ENCODE measurements around the gene KRT2. TPM values are rescaled to one million over a fixed set of nuclear protein-coding genes. Genes with fewer than 3 reads are reported as not detected.

KRT2 gene
- total RNA-seq, 1 experiment from 2014 or later: not detected

DNA sequence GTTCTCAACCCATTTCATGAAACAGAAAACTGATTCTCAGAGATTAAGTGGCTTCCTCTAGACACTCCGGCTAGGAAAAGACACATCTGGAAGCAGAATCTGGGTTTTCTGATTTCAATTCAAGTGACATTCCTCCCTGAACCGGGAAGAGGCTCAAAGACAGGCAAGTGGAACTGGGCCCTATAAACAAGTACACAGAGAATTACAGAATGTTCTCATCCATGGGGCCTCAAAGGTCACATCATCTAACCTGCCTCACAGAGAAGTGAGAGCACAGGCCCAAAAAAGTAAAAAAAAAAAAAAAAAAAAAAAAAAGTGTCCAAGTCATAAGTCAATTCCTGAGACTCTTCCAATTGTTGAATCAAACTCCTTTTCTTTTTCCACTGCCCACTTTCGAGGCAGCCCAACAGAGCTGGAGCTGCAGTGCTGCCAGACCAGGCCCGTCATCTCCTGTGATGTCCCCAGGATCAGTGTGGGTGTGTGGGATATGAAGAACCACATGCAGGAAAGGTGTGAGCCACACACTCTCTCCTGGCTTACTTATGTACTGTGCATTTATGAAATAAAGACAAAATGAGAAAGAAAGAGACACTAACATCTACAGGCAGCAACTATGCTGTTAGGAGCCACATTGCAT is 31.0 kb upstream of the KRT2 start:
- Mint-ChIP-seq H3K4me3 (no peak overlapping the region), H3K9me3 (no peaks in the 10 kb centered on the region), H3K27me3 (ENCODE audit: low read depth) (peaks cover 14% of the 10 kb centered on the region; the same call in 1 of the 2 replicates), H3K4me1 (peaks cover 4% of the 10 kb centered on the region; the same call in 1 of the 2 replicates), H3K36me3 (no peaks in the 10 kb centered on the region), H3K27ac (no peak overlapping the region)
- CTCF ChIA-PET: no interaction called here
- TF ChIP-seq ZNF232 (CRISPR knock-in tag; IDR thresholded peaks at IDR 0.05) (no peak), GABPB1 (CRISPR knock-in tag; IDR thresholded peaks at IDR 0.05) (no peak), FOXJ3 (CRISPR knock-in tag; IDR thresholded peaks at IDR 0.05; ENCODE audit: borderline replicate concordance) (no peak), IRF2 (CRISPR knock-in tag; IDR thresholded peaks at IDR 0.05; ENCODE audit: borderline replicate concordance, low read depth) (no peak), NR1H2 (CRISPR knock-in tag; IDR thresholded peaks at IDR 0.05) (no peak), ZNF317 (CRISPR knock-in tag; IDR thresholded peaks at IDR 0.05; ENCODE audit: borderline replicate concordance, low read depth) (no peak), ZBTB21 (CRISPR knock-in tag; IDR thresholded peaks at IDR 0.05; ENCODE audit: borderline replicate concordance) (no peak), ETV6 (CRISPR knock-in tag; IDR thresholded peaks at IDR 0.05) (no peak), SMAD3 (CRISPR knock-in tag; IDR thresholded peaks at IDR 0.05; ENCODE audit: borderline replicate concordance) (no peak), ZNF423 (CRISPR knock-in tag; IDR thresholded peaks at IDR 0.05) (no peak), MXD4 (CRISPR knock-in tag; IDR thresholded peaks at IDR 0.05; ENCODE audit: borderline replicate concordance) (no peak), OVOL2 (CRISPR knock-in tag; IDR thresholded peaks at IDR 0.05; ENCODE audit: borderline replicate concordance) (no peak)
- TF ChIP-seq, protein P1, sequence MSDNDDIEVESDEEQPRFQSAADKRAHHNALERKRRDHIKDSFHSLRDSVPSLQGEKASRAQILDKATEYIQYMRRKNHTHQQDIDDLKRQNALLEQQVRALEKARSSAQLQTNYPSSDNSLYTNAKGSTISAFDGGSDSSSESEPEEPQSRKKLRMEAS (CRISPR knock-in tag; IDR thresholded peaks at IDR 0.05): no peak
- TF ChIP-seq, protein P2, sequence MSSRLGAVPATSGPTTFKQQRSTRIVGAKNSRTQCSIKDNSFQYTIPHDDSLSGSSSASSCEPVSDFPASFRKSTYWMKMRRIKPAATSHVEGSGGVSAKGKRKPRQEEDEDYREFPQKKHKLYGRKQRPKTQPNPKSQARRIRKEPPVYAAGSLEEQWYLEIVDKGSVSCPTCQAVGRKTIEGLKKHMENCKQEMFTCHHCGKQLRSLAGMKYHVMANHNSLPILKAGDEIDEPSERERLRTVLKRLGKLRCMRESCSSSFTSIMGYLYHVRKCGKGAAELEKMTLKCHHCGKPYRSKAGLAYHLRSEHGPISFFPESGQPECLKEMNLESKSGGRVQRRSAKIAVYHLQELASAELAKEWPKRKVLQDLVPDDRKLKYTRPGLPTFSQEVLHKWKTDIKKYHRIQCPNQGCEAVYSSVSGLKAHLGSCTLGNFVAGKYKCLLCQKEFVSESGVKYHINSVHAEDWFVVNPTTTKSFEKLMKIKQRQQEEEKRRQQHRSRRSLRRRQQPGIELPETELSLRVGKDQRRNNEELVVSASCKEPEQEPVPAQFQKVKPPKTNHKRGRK (CRISPR knock-in tag; IDR thresholded peaks at IDR 0.05; ENCODE audit: borderline replicate concordance): no peak
- TF ChIP-seq, protein P3, sequence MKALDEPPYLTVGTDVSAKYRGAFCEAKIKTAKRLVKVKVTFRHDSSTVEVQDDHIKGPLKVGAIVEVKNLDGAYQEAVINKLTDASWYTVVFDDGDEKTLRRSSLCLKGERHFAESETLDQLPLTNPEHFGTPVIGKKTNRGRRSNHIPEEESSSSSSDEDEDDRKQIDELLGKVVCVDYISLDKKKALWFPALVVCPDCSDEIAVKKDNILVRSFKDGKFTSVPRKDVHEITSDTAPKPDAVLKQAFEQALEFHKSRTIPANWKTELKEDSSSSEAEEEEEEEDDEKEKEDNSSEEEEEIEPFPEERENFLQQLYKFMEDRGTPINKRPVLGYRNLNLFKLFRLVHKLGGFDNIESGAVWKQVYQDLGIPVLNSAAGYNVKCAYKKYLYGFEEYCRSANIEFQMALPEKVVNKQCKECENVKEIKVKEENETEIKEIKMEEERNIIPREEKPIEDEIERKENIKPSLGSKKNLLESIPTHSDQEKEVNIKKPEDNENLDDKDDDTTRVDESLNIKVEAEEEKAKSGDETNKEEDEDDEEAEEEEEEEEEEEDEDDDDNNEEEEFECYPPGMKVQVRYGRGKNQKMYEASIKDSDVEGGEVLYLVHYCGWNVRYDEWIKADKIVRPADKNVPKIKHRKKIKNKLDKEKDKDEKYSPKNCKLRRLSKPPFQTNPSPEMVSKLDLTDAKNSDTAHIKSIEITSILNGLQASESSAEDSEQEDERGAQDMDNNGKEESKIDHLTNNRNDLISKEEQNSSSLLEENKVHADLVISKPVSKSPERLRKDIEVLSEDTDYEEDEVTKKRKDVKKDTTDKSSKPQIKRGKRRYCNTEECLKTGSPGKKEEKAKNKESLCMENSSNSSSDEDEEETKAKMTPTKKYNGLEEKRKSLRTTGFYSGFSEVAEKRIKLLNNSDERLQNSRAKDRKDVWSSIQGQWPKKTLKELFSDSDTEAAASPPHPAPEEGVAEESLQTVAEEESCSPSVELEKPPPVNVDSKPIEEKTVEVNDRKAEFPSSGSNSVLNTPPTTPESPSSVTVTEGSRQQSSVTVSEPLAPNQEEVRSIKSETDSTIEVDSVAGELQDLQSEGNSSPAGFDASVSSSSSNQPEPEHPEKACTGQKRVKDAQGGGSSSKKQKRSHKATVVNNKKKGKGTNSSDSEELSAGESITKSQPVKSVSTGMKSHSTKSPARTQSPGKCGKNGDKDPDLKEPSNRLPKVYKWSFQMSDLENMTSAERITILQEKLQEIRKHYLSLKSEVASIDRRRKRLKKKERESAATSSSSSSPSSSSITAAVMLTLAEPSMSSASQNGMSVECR (CRISPR knock-in tag; IDR thresholded peaks at IDR 0.05; ENCODE audit: borderline replicate concordance): no peak
- TF ChIP-seq, protein P4, sequence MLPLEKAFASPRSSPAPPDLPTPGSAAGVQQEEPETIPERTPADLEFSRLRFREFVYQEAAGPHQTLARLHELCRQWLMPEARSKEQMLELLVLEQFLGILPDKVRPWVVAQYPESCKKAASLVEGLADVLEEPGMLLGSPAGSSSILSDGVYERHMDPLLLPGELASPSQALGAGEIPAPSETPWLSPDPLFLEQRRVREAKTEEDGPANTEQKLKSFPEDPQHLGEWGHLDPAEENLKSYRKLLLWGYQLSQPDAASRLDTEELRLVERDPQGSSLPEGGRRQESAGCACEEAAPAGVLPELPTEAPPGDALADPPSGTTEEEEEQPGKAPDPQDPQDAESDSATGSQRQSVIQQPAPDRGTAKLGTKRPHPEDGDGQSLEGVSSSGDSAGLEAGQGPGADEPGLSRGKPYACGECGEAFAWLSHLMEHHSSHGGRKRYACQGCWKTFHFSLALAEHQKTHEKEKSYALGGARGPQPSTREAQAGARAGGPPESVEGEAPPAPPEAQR (CRISPR knock-in tag; IDR thresholded peaks at IDR 0.05): no peak
- TF ChIP-seq, protein P5, sequence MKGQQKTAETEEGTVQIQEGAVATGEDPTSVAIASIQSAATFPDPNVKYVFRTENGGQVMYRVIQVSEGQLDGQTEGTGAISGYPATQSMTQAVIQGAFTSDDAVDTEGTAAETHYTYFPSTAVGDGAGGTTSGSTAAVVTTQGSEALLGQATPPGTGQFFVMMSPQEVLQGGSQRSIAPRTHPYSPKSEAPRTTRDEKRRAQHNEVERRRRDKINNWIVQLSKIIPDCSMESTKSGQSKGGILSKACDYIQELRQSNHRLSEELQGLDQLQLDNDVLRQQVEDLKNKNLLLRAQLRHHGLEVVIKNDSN (CRISPR knock-in tag; IDR thresholded peaks at IDR 0.05): no peak
- TF ChIP-seq, protein P6, sequence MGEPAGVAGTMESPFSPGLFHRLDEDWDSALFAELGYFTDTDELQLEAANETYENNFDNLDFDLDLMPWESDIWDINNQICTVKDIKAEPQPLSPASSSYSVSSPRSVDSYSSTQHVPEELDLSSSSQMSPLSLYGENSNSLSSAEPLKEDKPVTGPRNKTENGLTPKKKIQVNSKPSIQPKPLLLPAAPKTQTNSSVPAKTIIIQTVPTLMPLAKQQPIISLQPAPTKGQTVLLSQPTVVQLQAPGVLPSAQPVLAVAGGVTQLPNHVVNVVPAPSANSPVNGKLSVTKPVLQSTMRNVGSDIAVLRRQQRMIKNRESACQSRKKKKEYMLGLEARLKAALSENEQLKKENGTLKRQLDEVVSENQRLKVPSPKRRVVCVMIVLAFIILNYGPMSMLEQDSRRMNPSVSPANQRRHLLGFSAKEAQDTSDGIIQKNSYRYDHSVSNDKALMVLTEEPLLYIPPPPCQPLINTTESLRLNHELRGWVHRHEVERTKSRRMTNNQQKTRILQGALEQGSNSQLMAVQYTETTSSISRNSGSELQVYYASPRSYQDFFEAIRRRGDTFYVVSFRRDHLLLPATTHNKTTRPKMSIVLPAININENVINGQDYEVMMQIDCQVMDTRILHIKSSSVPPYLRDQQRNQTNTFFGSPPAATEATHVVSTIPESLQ (CRISPR knock-in tag; IDR thresholded peaks at IDR 0.05): no peak
- TF ChIP-seq, protein P7, sequence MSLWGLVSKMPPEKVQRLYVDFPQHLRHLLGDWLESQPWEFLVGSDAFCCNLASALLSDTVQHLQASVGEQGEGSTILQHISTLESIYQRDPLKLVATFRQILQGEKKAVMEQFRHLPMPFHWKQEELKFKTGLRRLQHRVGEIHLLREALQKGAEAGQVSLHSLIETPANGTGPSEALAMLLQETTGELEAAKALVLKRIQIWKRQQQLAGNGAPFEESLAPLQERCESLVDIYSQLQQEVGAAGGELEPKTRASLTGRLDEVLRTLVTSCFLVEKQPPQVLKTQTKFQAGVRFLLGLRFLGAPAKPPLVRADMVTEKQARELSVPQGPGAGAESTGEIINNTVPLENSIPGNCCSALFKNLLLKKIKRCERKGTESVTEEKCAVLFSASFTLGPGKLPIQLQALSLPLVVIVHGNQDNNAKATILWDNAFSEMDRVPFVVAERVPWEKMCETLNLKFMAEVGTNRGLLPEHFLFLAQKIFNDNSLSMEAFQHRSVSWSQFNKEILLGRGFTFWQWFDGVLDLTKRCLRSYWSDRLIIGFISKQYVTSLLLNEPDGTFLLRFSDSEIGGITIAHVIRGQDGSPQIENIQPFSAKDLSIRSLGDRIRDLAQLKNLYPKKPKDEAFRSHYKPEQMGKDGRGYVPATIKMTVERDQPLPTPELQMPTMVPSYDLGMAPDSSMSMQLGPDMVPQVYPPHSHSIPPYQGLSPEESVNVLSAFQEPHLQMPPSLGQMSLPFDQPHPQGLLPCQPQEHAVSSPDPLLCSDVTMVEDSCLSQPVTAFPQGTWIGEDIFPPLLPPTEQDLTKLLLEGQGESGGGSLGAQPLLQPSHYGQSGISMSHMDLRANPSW (CRISPR knock-in tag; conservative IDR thresholded peaks at IDR 0.05; ENCODE audit: low read depth): no peak
- DNase-seq (ENCODE audit: low spot score): no peak
- POLR2A ChIA-PET: interaction anchor here (0.7 kb wide), 1 partner anchor 479 kb away, joined by 5 read pairs; no protein-coding TSS in a partner anchor
- ATAC-seq: no peak
